SU-DHL-6 (cell line): ENCODE measurements around the gene GRB10.

ENCODE experiments used
- CTCF ChIP-seq: fragments of 200-600 bp; sonication (generic); IDR thresholded peaks from one replicate; pipeline ENCODE4 v1.5.1; 2017; ENCODE audit warnings: antibody characterized with exemption, mild to moderate bottlenecking, low read length, moderate library complexity; ENCODE audit not compliant: insufficient read depth, poor library complexity, severe bottlenecking
- EZH2phosphoT487 ChIP-seq: fragments of 200-600 bp; sonication (generic), shearing (Covaris generic); conservative IDR thresholded peaks from 2 replicates; pipeline ENCODE4 v1.6.1; 2018; ENCODE audit warnings: mild to moderate bottlenecking, antibody characterized with exemption, low read length, moderate library complexity, mixed read lengths

DNA sequence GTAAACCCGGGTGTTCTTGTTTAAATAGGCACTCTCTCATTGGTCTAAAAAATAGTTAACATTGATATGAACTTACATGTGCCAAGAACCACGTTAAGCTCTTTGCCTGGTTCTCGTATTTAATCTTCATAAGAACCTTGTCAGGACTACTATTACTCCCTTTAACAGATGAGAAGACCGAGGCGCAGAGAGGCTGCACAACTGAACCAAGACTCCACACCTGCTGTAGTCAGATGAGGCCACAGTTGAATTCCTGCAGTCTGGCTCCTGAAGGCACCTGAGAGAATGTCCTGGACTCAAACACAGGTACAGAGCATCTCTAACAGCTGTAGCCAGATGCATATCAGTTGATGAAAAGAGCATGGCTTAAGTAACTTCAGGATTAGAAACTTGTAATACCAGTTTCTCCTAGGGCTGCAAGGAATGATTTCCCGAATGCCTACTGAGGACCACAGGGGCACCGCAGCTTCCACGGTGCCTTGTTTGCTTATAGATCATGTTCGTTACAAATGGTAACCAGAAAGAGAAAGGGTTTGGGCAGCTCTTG, 227.0 kb downstream of the GRB10 start:
- TF ChIP-seq CTCF (no peak), EZH2phosphoT487 (no peak)
